IMR-90 (cell line): ENCODE measurements around the gene ERN1. TPM values are rescaled to one million over a fixed set of nuclear protein-coding genes. Genes with fewer than 3 reads are reported as not detected.
A peak's percentile ranks its signal among the peaks of the same experiment; 100 is the strongest.

Experiments used
- ATAC-seq: fragments of 200-7000 bp; cut with Tn5 transposase; 2 replicates; pipeline ENCODE4 v1.9.1; 2020; ENCODE audit warnings: low read depth, mild to moderate bottlenecking, moderate library complexity
- BruUV-seq: library from RNA; stranded (reverse); fragments of 400-500 nt; replicated peaks from 2 replicates; lab custom pipeline; 2021; lab: Mats Ljungman, UMichigan
- CTCF ChIA-PET: fragments of 300-600 bp; formaldehyde crosslinking; extraction: SDS; loops from one replicate; lab custom pipeline; 2021; ENCODE audit warnings: antibody characterized with exemption; lab: Yijun Ruan, JAX
- POLR2A ChIA-PET: fragments of 300-600 bp; sonication (Branson Sonifier 250); formaldehyde crosslinking; loops from one replicate; lab custom pipeline; 2022; ENCODE audit warnings: antibody characterized with exemption; ENCODE audit not compliant: unreplicated experiment; lab: Charles Lee
- DNase-seq: peaks from one replicate; pipeline ENCODE4 v3.0.0; 2013
- H2AFZ ChIP-seq: replicated peaks from 2 replicates; pipeline ENCODE3; 2013; ENCODE audit warnings: low read length, mild to moderate bottlenecking; ENCODE audit not compliant: poor library complexity
- H2AK5ac ChIP-seq: 2 replicates; pipeline ENCODE4 v1.6.1; 2013; ENCODE audit warnings: low read depth, low read length, inconsistent platforms
- H2AK9ac ChIP-seq: replicated peaks from 2 replicates; pipeline ENCODE3; 2013; ENCODE audit warnings: mild to moderate bottlenecking, low read depth, low read length, moderate library complexity; ENCODE audit not compliant: poor library complexity
- H2BK120ac ChIP-seq: 2 replicates; pipeline ENCODE4 v1.6.1; 2013; ENCODE audit warnings: low read depth, low read length, inconsistent platforms
- H2BK15ac ChIP-seq: 3 replicates; pipeline ENCODE4 v1.6.1; 2013; ENCODE audit warnings: low read depth, low read length, inconsistent platforms
- H2BK20ac ChIP-seq: 2 replicates; pipeline ENCODE4 v1.6.1; 2013; ENCODE audit warnings: low read depth, mild to moderate bottlenecking, inconsistent platforms, low read length, moderate library complexity
- H2BK5ac ChIP-seq: 2 replicates; pipeline ENCODE4 v1.6.1; 2013; ENCODE audit warnings: mild to moderate bottlenecking, low read depth, low read length, inconsistent platforms; ENCODE audit not compliant: poor library complexity, severe bottlenecking
- H3K14ac ChIP-seq: replicated peaks from 2 replicates; pipeline ENCODE4 v1.6.1; 2013; ENCODE audit warnings: low read depth, low read length, inconsistent platforms
- H3K18ac ChIP-seq: 2 replicates; pipeline ENCODE4 v1.6.1; 2013; ENCODE audit warnings: low read depth, low read length, control low read depth
- H3K23ac ChIP-seq: 2 replicates; pipeline ENCODE4 v1.6.1; 2013; ENCODE audit warnings: low read depth, low read length, inconsistent platforms
- H3K27ac ChIP-seq: 2 replicates; pipeline ENCODE4 v1.5.1; 2013; ENCODE audit warnings: mild to moderate bottlenecking, control low read depth, low read length; ENCODE audit not compliant: insufficient read depth
- H3K27me3 ChIP-seq: 2 replicates; pipeline ENCODE4 v1.6.1; 2013; ENCODE audit warnings: low read length; ENCODE audit not compliant: control insufficient read depth, insufficient read depth
- H3K36me3 ChIP-seq: 2 replicates; pipeline ENCODE4 v1.6.1; 2013; ENCODE audit warnings: low read length, mixed read lengths; ENCODE audit not compliant: control insufficient read depth, insufficient read depth
- H3K4ac ChIP-seq: 2 replicates; pipeline ENCODE4 v1.6.1; 2013; ENCODE audit warnings: low read depth, low read length, inconsistent platforms
- H3K4me1 ChIP-seq: 2 replicates; pipeline ENCODE4 v1.6.1; 2013; ENCODE audit warnings: low read length, mixed read lengths; ENCODE audit not compliant: control insufficient read depth, insufficient read depth
- H3K4me2 ChIP-seq: 2 replicates; pipeline ENCODE4 v1.6.1; 2013; ENCODE audit warnings: low read depth, mild to moderate bottlenecking, control low read depth, low read length, moderate library complexity
- H3K4me3 ChIP-seq: 2 replicates; pipeline ENCODE4 v1.5.1; 2013; ENCODE audit warnings: low read depth, mild to moderate bottlenecking, control low read depth, low read length, moderate library complexity; ENCODE audit not compliant: insufficient read depth
- H3K56ac ChIP-seq: 2 replicates; pipeline ENCODE4 v1.6.1; 2013; ENCODE audit warnings: low read length, inconsistent platforms; ENCODE audit not compliant: insufficient read depth; ENCODE audit errors: extremely low read depth
- H3K79me1 ChIP-seq, 2 experiments: 2 replicates each; pipeline ENCODE4 v1.6.1; 2013; ENCODE audit warnings: low read length in 2 of 2, inconsistent platforms in 1 of 2, low read depth in 1 of 2
- H3K9ac ChIP-seq: 2 replicates; pipeline ENCODE4 v1.6.1; 2013; ENCODE audit warnings: low read depth, low read length, control low read depth
- H3K9me1 ChIP-seq: 2 replicates; pipeline ENCODE4 v1.6.1; 2013; ENCODE audit warnings: low read length, inconsistent platforms; ENCODE audit not compliant: insufficient read depth
- H3K9me3 ChIP-seq: 2 replicates; pipeline ENCODE4 v1.6.1; 2013; ENCODE audit warnings: low read length; ENCODE audit not compliant: control insufficient read depth, insufficient read depth
- H4K20me1 ChIP-seq: 2 replicates; pipeline ENCODE4 v1.6.1; 2013; ENCODE audit warnings: low read length, inconsistent platforms; ENCODE audit not compliant: insufficient read depth
- H4K5ac ChIP-seq: 2 replicates; pipeline ENCODE4 v1.6.1; 2013; ENCODE audit warnings: mild to moderate bottlenecking, low read depth, low read length, control low read depth
- H4K8ac ChIP-seq, 2 experiments: 2 replicates each; pipeline ENCODE4 v1.6.1; 2013; ENCODE audit warnings: low read depth in 2 of 2, low read length in 2 of 2, control low read depth in 1 of 2, inconsistent platforms in 1 of 2
- H4K91ac ChIP-seq: 2 replicates; pipeline ENCODE4 v1.6.1; 2013; ENCODE audit warnings: low read depth, low read length, inconsistent platforms; ENCODE audit not compliant: insufficient read depth
- BHLHE40 ChIP-seq: fragments of 150-350 bp; IDR thresholded peaks from 2 replicates; pipeline ENCODE4 v1.6.1; 2016; ENCODE audit warnings: mild to moderate bottlenecking, low read depth, low read length
- CEBPB ChIP-seq: IDR thresholded peaks from 2 replicates; pipeline ENCODE4 v1.6.1; 2012; ENCODE audit warnings: low read depth, low read length, improper control_type of control experiment
- CHD1 ChIP-seq: IDR thresholded peaks from 2 replicates; pipeline ENCODE4 v1.6.1; 2012; ENCODE audit warnings: low read depth, low read length, improper control_type of control experiment
- CTCF ChIP-seq: conservative IDR thresholded peaks from 2 replicates; pipeline ENCODE4 v1.5.1; 2012; ENCODE audit warnings: mild to moderate bottlenecking, low read depth, low read length, improper control_type of control experiment
- ELK1 ChIP-seq: fragments of 150-350 bp; IDR thresholded peaks from 2 replicates; pipeline ENCODE4 v1.6.1; 2016; ENCODE audit warnings: low read depth, mild to moderate bottlenecking, low read length, moderate library complexity, borderline replicate concordance
- FOS ChIP-seq: fragments of 150-350 bp; IDR thresholded peaks from 2 replicates; pipeline ENCODE4 v1.6.1; 2016; ENCODE audit warnings: low read depth, low read length
- MAFK ChIP-seq: IDR thresholded peaks from 2 replicates; pipeline ENCODE4 v1.6.1; 2012; ENCODE audit warnings: low read depth, low read length, improper control_type of control experiment
- MAZ ChIP-seq: IDR thresholded peaks from 2 replicates; pipeline ENCODE4 v1.6.1; 2012; ENCODE audit warnings: low read depth, mild to moderate bottlenecking, low read length, improper control_type of control experiment, moderate library complexity, borderline replicate concordance
- MXI1 ChIP-seq: IDR thresholded peaks from 2 replicates; pipeline ENCODE4 v1.6.1; 2012; ENCODE audit warnings: low read depth, mild to moderate bottlenecking, low read length, moderate library complexity, borderline replicate concordance
- NFE2L2 ChIP-seq: fragments of 150-350 bp; IDR thresholded peaks from 2 replicates; pipeline ENCODE4 v1.6.1; 2016; ENCODE audit warnings: low read depth, mild to moderate bottlenecking, low read length
- POLR2A ChIP-seq: IDR thresholded peaks from 2 replicates; pipeline ENCODE4 v1.6.1; 2012; ENCODE audit warnings: mild to moderate bottlenecking, low read depth, low read length
- RAD21 ChIP-seq: IDR thresholded peaks from 2 replicates; pipeline ENCODE4 v1.6.1; 2012; ENCODE audit warnings: low read length, improper control_type of control experiment
- RFX5 ChIP-seq: IDR thresholded peaks from 2 replicates; pipeline ENCODE4 v1.8.0; 2012; ENCODE audit warnings: low read depth, mild to moderate bottlenecking, low read length, moderate library complexity
- USF2 ChIP-seq: fragments of 150-350 bp; IDR thresholded peaks from 2 replicates; pipeline ENCODE4 v1.6.1; 2017; ENCODE audit warnings: mild to moderate bottlenecking, antibody characterized with exemption, low read length, low read depth
- WGBS, 2 experiments: methylation state at CpG; one replicate each; pipeline versions ENCODE4 v1.1.5 to v1.1.7; 2013; ENCODE audit warnings: missing lambda C conversion rate in 2 of 2; ENCODE audit not compliant: insufficient read length in 1 of 2; ENCODE audit errors: extremely low coverage in 2 of 2; 5-methylcytosine and 5-hydroxymethylcytosine counted together
- dilution Hi-C: fragments of 300-500 bp; cut with HindIII; formaldehyde crosslinking; loops from one replicate; pipeline ENCODE4 v1.14.3; 2018; ENCODE audit warnings: low sequenced_read_pairs; ENCODE audit not compliant: unreplicated experiment
- in situ Hi-C: fragments of 300-500 bp; cut with MboI; formaldehyde crosslinking; loops from 3 replicates; pipeline ENCODE4 v1.14.3; 2019; ENCODE audit warnings: low sequenced_read_pairs, inconsistent platforms, mixed read lengths
- intact Hi-C: fragments of 100-400 bp; cut with micrococcal nuclease; formaldehyde crosslinking; loops from 2 replicates; pipeline ENCODE4 v1.10.0; 2022
- polyA plus RNA-seq, 3 experiments: library from polyadenylated mRNA; depleted of rRNA; stranded (reverse); fragments of >200 nt; gene quantifications; 2 replicates each; pipeline ENCODE4 v1.2.3, GENCODE V29; 2012; ENCODE audit warnings: low replicate concordance in 1 of 3
- total RNA-seq: library from RNA; depleted of rRNA; stranded (reverse); fragments of >200 nt; gene quantifications from 2 replicates; pipeline ENCODE4 v1.2.3, GENCODE V29; 2012

Gene ERN1
- total and polyA plus RNA-seq, 2 of the 4 experiments (the other 2 are of a cell fraction): 2.7 to 4.1 TPM

GRCh38 chr17:64032081-64032480 lies 97.9 kb downstream of the ERN1 start (continued):
- TF ChIP-seq BHLHE40: no peak

GRCh38 chr17:64028874-64029464 lies 101.0 kb downstream of the ERN1 start:
- Histone ChIP-seq H3K79me1 (no peaks in the 10 kb centered on the region), H3K27ac (no peak overlapping the region), H3K14ac (no peak overlapping the region), H3K4ac (no peak overlapping the region), H3K23ac (no peak overlapping the region), H3K4me1 (0 out of 2 replicates have a peak, but pooled peaks cover 2% of the 10 kb centered on the region), H3K9ac (no peak overlapping the region), H3K4me3 (no peak overlapping the region), H2BK5ac (no peak overlapping the region), H3K9me3 (no peaks in the 10 kb centered on the region), H3K9me1 (no peaks in the 10 kb centered on the region), H3K18ac (no peak overlapping the region), H2BK15ac (no peak overlapping the region), H3K4me2 (no peak overlapping the region), H4K5ac (no peak overlapping the region), H3K27me3 (no peaks in the 10 kb centered on the region), H2BK120ac (no peak overlapping the region), H3K56ac (no peak overlapping the region), H2AFZ (no peak overlapping the region), H3K36me3 (no peaks in the 10 kb centered on the region), H2AK9ac (no peak overlapping the region), H4K8ac (no peak overlapping the region), H2BK20ac (no peak overlapping the region), H2AK5ac (no peak overlapping the region), H4K91ac (no peak overlapping the region), H4K20me1 (no peaks in the 10 kb centered on the region)
- DNase-seq: peak; percentile 67
- in situ Hi-C loops: loop anchor here (10.0 kb wide), 2 partner anchors 114 to 256 kb away; partner anchors contain the start of genes CSHL1 and GH1
- no TSS peak for BruUV-seq
- ATAC-seq: peak; percentile 81
- CTCF ChIA-PET: interaction anchor here (0.7 to 4.1 kb wide), 16 partner anchors 9 to 253 kb away, joined by 3 to 74 read pairs (median 4); partner anchors contain the start of genes ERN1 and ICAM2
- POLR2A ChIA-PET: no interaction called here
- dilution Hi-C loops: no loop called here
- intact Hi-C loops: loop anchor here (1.0 kb wide), 2 partner anchors 104 to 253 kb away; no protein-coding TSS in a partner anchor
- no CpG with 5 or more reads among the region's 3 CpGs for WGBS, 2 experiments
- TF ChIP-seq CHD1 (no peak), NFE2L2 (no peak), MAFK (no peak), FOS (no peak), CEBPB (no peak), USF2 (no peak), BHLHE40 (no peak), MAZ (no peak), POLR2A (no peak), RAD21 (peak; percentile 76), CTCF (peak; percentile 72), RFX5 (no peak), ELK1 (no peak), MXI1 (no peak)
